KOPT-K1 (cell line): ENCODE data around the gene CCDC39.
"Not testable (repeated sequence)": the region's sequence is repeated elsewhere in the genome, so short reads cannot be mapped to it uniquely, and the experiment has no call there.

Experiments
- H3K27ac ChIP-seq: fragments of 200-600 bp; sonication (generic); 2 replicates; pipeline ENCODE4 v1.5.1; 2016; ENCODE audit warnings: antibody characterized with exemption, mild to moderate bottlenecking, low read depth, low read length; ENCODE audit not compliant: poor library complexity, severe bottlenecking
- H3K36me3 ChIP-seq: fragments of 200-600 bp; sonication (generic); 2 replicates; pipeline ENCODE4 v1.5.1; 2017; ENCODE audit warnings: antibody characterized with exemption, mild to moderate bottlenecking, low read length, moderate library complexity; ENCODE audit not compliant: insufficient read depth
- H3K9me3 ChIP-seq: fragments of 200-600 bp; sonication (generic); 2 replicates; pipeline ENCODE4 v1.5.1; 2017; ENCODE audit warnings: antibody characterized with exemption, low read length, mild to moderate bottlenecking; ENCODE audit not compliant: insufficient read depth, poor library complexity, severe bottlenecking

The CCDC39 gene

DNA sequence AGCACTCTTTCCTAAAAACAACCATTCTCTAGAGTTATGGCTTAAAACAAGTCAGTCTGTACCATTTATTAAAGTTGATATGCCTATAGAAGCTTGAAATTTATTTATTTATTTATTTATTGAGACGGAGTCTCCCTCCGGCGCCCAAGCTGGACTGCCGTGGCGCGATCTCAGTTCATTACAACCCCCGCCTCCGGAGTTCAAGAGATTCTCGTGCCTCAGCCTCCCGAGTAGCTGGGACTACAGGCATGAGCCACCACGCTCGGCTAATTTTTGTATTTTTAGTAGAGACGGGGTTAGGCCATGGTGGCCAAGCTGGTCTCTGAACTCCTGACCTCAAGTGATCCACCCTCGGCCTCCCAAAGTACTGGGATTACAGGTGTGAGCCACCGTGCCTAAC, 78.8 kb downstream of the CCDC39 start:
- Histone ChIP-seq H3K27ac (no peak overlapping the region), H3K9me3 (no peaks in the 10 kb centered on the region), H3K36me3 (peaks cover 24% of the 10 kb centered on the region)

DNA sequence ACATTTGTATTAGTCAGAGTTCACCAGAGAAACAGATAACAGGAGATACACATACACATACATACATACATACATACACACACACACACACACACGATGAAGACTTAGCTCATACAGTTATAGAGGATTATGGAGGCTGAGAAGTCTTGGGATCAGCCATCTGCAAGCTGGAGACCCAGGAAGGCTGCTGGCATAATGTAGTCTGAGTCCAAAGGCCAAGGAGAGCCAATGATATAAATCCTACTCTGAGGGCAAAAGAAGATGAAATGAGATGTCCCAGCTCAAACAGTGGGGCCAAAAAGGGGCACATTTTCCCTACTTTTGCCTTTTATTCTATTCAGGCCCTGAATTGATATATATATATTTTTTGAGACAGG, 83.7 kb downstream of the CCDC39 start:
- H3K36me3 ChIP-seq: no peaks in the 10 kb centered on the region
- H3K27ac ChIP-seq: no peak overlapping the region
- no peaks in the 10 kb centered on the region for H3K9me3 ChIP-seq

DNA sequence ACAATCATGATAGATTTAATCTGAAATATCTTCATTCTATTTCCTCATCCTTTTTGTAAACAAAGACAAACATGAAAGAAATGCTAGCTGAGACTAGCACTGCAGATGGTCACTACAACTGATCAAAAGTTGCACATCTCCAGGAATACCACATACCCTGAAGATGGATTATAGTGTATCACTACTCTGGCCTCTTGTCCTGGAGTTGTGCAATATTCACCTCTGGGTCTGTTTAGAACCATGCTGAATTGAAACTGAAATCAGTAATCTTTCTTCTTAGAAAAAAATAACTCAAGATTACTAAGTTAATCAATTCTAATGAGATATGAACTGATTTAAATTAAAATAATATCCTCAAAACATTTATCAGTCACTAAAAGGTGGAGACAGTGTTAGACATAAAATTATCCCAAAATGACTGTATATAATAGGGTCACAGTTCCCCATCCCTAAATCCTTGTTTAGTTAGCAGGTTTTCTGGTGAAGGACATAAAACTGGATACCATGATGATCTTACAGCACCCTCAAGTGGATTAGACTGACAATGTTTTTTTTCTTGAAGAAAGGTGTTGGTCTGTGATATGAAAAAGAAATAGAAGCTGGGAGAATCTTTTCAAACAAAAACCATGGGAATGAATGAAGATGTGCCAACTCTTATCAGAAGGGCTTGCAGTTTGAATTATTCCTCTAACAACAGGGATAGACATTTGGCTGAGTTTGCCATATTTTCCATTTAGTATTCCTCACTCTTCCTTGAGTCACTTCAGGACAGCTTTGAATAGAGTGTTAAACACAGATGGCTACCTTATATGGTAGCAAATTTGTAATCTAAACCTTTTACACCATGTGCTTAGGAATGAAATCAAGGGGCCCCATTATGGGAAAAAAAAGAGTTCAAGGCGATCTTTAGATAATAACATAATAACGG, 84.4 kb downstream of the CCDC39 start:
- Histone ChIP-seq H3K36me3 (no peaks in the 10 kb centered on the region), H3K27ac (no peak overlapping the region), H3K9me3 (no peaks in the 10 kb centered on the region)

DNA sequence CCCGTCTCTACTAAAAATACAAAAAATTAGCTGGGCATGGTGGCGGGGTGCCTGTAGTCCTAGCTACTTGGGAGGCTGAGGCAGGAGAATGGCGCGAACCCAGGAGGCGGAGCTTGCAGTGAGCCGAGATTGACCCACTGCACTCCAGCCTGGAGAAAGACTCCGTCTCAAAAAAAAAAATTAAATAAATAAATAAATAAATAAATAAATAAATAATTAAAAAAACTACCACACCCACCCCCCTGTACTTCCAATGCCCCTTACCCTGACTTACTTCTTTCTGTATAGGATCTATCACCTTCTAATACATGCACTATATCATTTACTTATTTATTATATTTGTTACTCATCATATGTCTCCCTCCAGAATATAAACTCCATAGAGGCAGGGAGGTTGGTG, 85.7 kb downstream of the CCDC39 start:
- not testable (repeated sequence) for H3K36me3 ChIP-seq, H3K9me3 ChIP-seq, H3K27ac ChIP-seq

DNA sequence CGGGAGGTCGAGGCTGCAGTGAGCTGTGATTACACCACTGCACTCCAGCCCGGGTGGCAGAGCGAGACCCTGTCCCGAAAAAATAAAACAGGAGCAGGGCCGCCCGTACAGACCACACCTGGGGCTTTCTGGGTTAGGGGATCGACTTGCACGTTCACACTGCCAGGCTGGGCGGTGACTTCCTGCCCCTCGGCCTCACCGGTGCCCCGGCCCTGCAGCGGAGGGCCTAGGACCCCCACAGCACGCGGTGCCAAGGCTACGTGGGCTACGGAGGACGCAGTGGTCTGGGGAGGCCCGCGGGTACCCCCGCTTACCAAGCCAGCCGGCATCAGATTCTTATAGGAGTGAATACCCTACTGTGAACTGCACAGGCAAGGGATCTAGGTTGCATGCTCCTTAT, 88.9 kb downstream of the CCDC39 start:
- Histone ChIP-seq H3K27ac (no peak overlapping the region), H3K9me3 (no peaks in the 10 kb centered on the region)

DNA sequence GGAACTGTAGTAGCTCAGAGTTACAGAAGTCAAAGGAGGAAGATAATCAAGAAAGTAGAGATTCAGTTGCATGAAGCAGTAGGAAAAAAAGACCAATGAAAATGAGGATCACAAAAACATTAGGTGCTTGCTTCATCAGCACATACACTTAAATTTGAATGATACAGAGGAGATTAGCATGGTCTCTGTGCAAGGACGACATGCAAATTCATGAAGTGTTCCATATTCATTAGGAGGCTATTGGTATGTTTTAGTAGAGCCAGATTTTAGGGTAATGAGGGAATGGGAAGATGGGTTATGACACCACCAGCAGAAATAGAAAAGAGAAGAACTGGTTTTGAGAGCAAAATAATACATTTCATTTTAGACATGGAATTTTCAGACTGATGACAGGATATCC, 98.4 kb downstream of the CCDC39 start:
- Histone ChIP-seq H3K9me3 (no peaks in the 10 kb centered on the region), H3K27ac (no peak overlapping the region), H3K36me3 (no peaks in the 10 kb centered on the region)

More for the DNA sequence above, 88.9 kb downstream of the CCDC39 start:
- no peaks in the 10 kb centered on the region for H3K36me3 ChIP-seq

DNA sequence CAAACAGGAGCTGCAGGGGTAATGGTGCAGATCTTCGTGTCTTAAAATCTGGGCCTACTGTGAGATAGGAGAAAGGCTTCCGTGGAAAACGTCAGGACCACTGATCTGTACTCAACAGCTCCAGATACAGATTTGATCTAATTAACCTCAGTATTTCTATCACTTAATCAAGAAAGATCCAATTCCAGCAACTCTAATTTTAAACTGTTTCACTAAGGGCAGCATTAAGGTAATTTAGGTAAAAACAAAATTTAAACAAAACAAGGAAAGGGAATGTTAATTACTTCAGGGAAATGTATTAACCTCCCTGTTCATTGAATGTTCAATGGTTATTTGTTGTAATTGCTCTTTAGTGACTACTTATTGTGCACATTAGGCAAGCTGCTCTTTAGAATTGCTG, 103.7 kb downstream of the CCDC39 start:
- Histone ChIP-seq H3K9me3 (no peaks in the 10 kb centered on the region), H3K36me3 (no peaks in the 10 kb centered on the region), H3K27ac (no peak overlapping the region)

DNA sequence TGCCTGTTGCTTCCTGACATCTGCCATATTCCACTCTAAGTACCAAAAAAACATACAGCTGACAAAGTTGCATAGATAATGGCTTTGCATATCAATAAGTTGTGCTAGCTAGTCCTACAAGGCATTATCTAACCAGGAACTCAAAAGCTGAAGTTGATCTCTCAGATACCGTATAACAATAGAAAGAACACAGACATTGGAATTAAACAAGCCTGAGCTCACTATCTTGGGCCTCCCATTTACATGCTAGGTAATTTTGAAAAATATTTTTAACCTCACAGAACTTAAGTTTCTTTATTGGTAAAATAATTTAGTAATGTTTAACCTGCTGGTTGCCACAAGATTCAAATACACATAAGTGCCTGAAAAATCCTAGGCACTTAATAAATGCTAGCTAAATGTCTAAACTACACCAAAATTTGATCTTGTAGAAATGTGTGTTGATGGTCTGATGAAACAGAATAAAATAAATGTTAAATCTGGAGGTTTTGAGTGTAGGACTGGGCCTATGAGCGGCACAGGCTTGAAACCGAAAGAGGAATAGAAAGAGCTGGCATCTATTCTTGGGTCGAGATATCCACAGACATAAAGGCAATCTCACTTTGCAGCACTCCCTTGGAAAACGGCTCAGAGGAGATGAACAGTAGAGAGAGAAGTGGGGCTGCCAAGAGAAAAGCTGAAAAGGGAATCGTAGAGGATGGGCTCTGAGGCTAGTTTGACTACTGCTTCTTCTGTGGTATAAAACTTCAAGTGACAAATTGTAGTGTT, 107.3 kb downstream of the CCDC39 start:
- Histone ChIP-seq H3K36me3 (no peaks in the 10 kb centered on the region), H3K27ac (no peak overlapping the region), H3K9me3 (no peaks in the 10 kb centered on the region)

DNA sequence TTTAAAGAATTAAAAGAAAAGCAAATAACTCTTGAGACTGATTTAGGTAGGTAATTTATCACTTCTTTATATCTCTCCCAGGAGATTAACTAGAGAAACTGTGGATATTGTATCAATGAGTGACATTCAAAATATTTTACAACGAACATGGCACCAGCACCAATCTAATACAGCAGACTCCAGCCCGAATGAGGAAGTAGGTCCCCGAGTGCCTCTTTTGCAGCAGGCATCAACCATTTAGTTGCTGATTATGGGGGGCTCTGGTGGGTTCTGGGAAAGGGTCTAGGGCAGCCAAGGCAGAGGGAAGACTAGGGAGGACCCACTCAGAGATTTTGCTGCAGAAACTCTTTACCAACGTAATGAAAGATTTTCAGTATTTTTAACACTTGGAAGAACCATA, 109.1 kb downstream of the CCDC39 start:
- Histone ChIP-seq H3K9me3 (no peaks in the 10 kb centered on the region), H3K27ac (no peak overlapping the region), H3K36me3 (no peaks in the 10 kb centered on the region)

DNA sequence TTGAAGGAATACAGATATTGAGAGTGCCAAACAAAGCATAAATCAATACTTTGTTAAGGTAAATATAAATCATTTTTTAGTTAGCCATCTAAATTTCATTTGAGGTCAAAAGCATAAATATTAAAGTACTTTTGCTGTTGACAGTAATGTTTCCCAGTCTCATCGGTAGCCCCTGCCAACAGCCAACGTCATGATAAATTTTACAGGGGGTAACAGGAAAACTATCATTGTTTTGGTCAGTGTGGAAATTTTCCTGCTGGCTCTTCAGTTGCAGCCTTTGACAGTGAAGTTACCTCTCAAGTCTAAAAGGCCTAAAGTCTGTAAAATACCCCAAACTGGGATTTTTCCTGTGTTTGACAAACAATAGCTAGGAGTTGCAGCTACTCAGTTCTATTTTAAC, 114.6 kb downstream of the CCDC39 start:
- no peaks in the 10 kb centered on the region for H3K9me3 ChIP-seq
- no peaks in the 10 kb centered on the region for H3K36me3 ChIP-seq
- H3K27ac ChIP-seq: no peak overlapping the region
